Kidney (tissue), 14 donors: ENCODE data around the gene BCO2. TPM values are rescaled to one million over a fixed set of nuclear protein-coding genes. Genes with fewer than 3 reads are reported as not detected.

ENCODE experiments used
- DNase-seq, 5 donors: peaks; one replicate each; pipeline ENCODE4 v3.0.0-alpha.2; 2013 to 2020
- FAIRE-seq: peaks from 2 replicates; lab custom pipeline; 2012; peaks lifted over from hg19 to GRCh38; lab: Jason Lieb, UNC
- H3K27ac ChIP-seq, 2 donors: one replicate each; pipeline ENCODE4 v1.7.0; 2013; ENCODE audit warnings: low read depth in 2 of 2, low read length in 2 of 2, inconsistent platforms in 1 of 2
- H3K27me3 ChIP-seq: one replicate; pipeline ENCODE4 v1.7.1; 2013; ENCODE audit warnings: low read length, inconsistent platforms; ENCODE audit not compliant: control insufficient read depth, insufficient read depth
- H3K36me3 ChIP-seq, 3 donors: one replicate each; pipeline versions ENCODE4 v1.7.0 to v1.7.1; 2013; ENCODE audit warnings: low read length in 3 of 3, control low read depth in 1 of 3, inconsistent platforms in 1 of 3; ENCODE audit not compliant: insufficient read depth in 3 of 3, control insufficient read depth in 2 of 3
- H3K4me1 ChIP-seq, 3 donors: one replicate each; pipeline versions ENCODE4 v1.7.0 to v1.7.1; 2013; ENCODE audit warnings: low read length in 3 of 3, inconsistent platforms in 1 of 3, low read depth in 1 of 3; ENCODE audit not compliant: control insufficient read depth in 2 of 3, insufficient read depth in 2 of 3
- H3K4me3 ChIP-seq, 3 donors: one replicate each; pipeline versions ENCODE4 v1.7.0 to v1.8.1; 2013; ENCODE audit warnings: low read length in 3 of 3, control low read depth in 1 of 3, inconsistent platforms in 1 of 3
- H3K9ac ChIP-seq, 3 donors: one replicate each; pipeline versions ENCODE4 v1.7.0 to v1.7.1; 2013; ENCODE audit warnings: low read length in 3 of 3, control low read depth in 1 of 3, inconsistent platforms in 1 of 3
- H3K9me3 ChIP-seq, 3 donors: one replicate each; pipeline versions ENCODE4 v1.7.0 to v1.7.1; 2013; ENCODE audit warnings: low read length in 3 of 3, control low read depth in 1 of 3, inconsistent platforms in 1 of 3; ENCODE audit not compliant: control insufficient read depth in 2 of 3, insufficient read depth in 1 of 3
- CTCF ChIP-seq: IDR thresholded peaks from 3 replicates; pipeline ENCODE4 v1.5.1; 2012; ENCODE audit warnings: mild to moderate bottlenecking, moderate library complexity, borderline replicate concordance; ENCODE audit not compliant: insufficient read depth; ENCODE audit errors: extremely low read depth
- intact Hi-C: fragments of 100-400 bp; cut with DNase I; formaldehyde crosslinking; loops from one replicate; pipeline ENCODE4 v1.11.1; 2022
- polyA plus RNA-seq: library from polyadenylated mRNA; stranded (reverse); fragments of 350-450 nt; fragmentation: Illumina TruSeq; extraction: RNeasy Lipid Tissue Mini Kit (QIAGEN cat#74804); gene quantifications from one replicate; pipeline ENCODE4 v1.2.3, GENCODE V29; 2014; ENCODE audit warnings: low read depth, low replicate concordance; ENCODE audit not compliant: insufficient read depth
- total RNA-seq: library from RNA; stranded (reverse); fragmentation: NEBNext Ultra II Directional; extraction: Animal tissue kit (Norgen Biotek cat#: 25700); gene quantifications from one replicate; pipeline ENCODE4 v1.2.1, GENCODE V29; 2021
- donor health status: control.
- donor health status: control.
- donor health status: control.
- donor health status: control.
- donor health status: control.
- donor health status: DM: yes; HTN: yes; CAD: no.
- donor health status: Normal renal cell carcinoma (clear cell type).

BCO2 gene
- total and polyA plus RNA-seq, 2 donors from 2014 or later, result 6.9 to 9.6 TPM

GRCh38 chr11:112228706-112229105, 53.4 kb downstream of the BCO2 start:
- no peak for TF ChIP-seq CTCF
- DNase-seq (no peak), FAIRE-seq (no peak)
- Histone ChIP-seq H3K4me1 (peaks cover 0 to 5% (median 3%) of the 10 kb centered on the region in 3 donors), H3K36me3 (peaks cover 0 to 10% (median 9%) of the 10 kb centered on the region in 3 donors), H3K9me3 (no peaks in the 10 kb centered on the region), H3K9ac (no peak overlapping the region), H3K27me3 (no peaks in the 10 kb centered on the region), H3K27ac (no peak overlapping the region), H3K4me3 (no peak overlapping the region)
- intact Hi-C loops, result no loop called here

- no peak for FAIRE-seq
- intact Hi-C loops, result no loop called here
Observed at GRCh38 chr11:112229159-112229558, 53.8 kb downstream of the BCO2 start.

GRCh38 chr11:112229746-112230433, 54.6 kb downstream of the BCO2 start:
- Histone ChIP-seq H3K27ac (no peak overlapping the region), H3K36me3 (peaks cover 2 to 13% (median 9%) of the 10 kb centered on the region in 3 donors), H3K9me3 (no peaks in the 10 kb centered on the region), H3K4me3 (no peak overlapping the region), H3K27me3 (no peaks in the 10 kb centered on the region), H3K9ac (no peak overlapping the region), H3K4me1 (peaks cover 0 to 5% (median 3%) of the 10 kb centered on the region in 3 donors)
- DNase-seq (no peak), FAIRE-seq (no peak)
- intact Hi-C loops, result no loop called here
- TF ChIP-seq CTCF, result no peak

More at GRCh38 chr11:112229159-112229558, 53.8 kb downstream of the BCO2 start:
- Histone ChIP-seq H3K36me3 (peaks cover 2 to 13% (median 9%) of the 10 kb centered on the region in 3 donors), H3K9me3 (no peaks in the 10 kb centered on the region), H3K4me3 (no peak overlapping the region), H3K9ac (no peak overlapping the region), H3K27me3 (no peaks in the 10 kb centered on the region), H3K27ac (no peak overlapping the region), H3K4me1 (peaks cover 0 to 5% (median 3%) of the 10 kb centered on the region in 3 donors)
- DNase-seq, result no peak
- no peak for TF ChIP-seq CTCF
